Immature natural killer cell (primary cell): ENCODE measurements around the gene HOMER2. TPM values are rescaled to one million over a fixed set of nuclear protein-coding genes. Genes with fewer than 3 reads are reported as not detected.

Experiments used
- polyA plus RNA-seq, 3 donors: library from polyadenylated mRNA; unstranded; fragments of 300-500 nt; fragmentation: Illumina TruSeq; gene quantifications; one replicate each; pipeline ENCODE4 v1.2.3, GENCODE V29; 2021

Gene HOMER2
- polyA plus RNA-seq, 3 donors from 2014 or later = 3.4 to 3.5 TPM; not detected in 1

Other genes starting within 250 kb of the HOMER2 start
- not detected for gene AP3B2, start 242.8 kb downstream of the HOMER2 start, polyA plus RNA-seq
- gene FSD2, start 146.7 kb downstream of the HOMER2 start, polyA plus RNA-seq = not detected
- 1 to 10 TPM; 3.3 to 5.2 (median 4.1) TPM for gene WHAMM, start 143.1 kb downstream of the HOMER2 start, polyA plus RNA-seq
- 10 to 100 TPM; 37.8 to 75.7 (median 52.6) TPM for gene RAMAC, start 33.5 kb upstream of the HOMER2 start, polyA plus RNA-seq
- 10 to 100 TPM; 48.1 to 56.5 (median 48.7) TPM for gene C15orf40, start 58.9 kb upstream of the HOMER2 start, polyA plus RNA-seq
- 10 to 100 TPM; 45.6 to 61.9 (median 56.1) TPM for gene BTBD1, start 114.5 kb upstream of the HOMER2 start, polyA plus RNA-seq
- gene TM6SF1, start 154.9 kb upstream of the HOMER2 start, polyA plus RNA-seq = 10 to 100 TPM; 17.2 to 20.2 (median 17.9) TPM